HCT116 (cell line): ENCODE data around the gene PITRM1.

Experiments
- CBX3 ChIP-seq: IDR thresholded peaks from 2 replicates; pipeline ENCODE4 v1.6.1; 2012; ENCODE audit warnings: low read depth
- CTCF ChIP-seq, 3 experiments: fragments of 200-600 bp in 1 of 3; sonication (generic) in 1 of 3; IDR thresholded peaks in 2 of 3; conservative IDR thresholded peaks in 1 of 3; 2 replicates each; pipeline ENCODE4 v1.5.1; 2012 to 2017; ENCODE audit warnings: low read depth in 2 of 3, low read length in 2 of 3, antibody characterized with exemption in 1 of 3, borderline replicate concordance in 1 of 3, control low read depth in 1 of 3, mild to moderate bottlenecking in 1 of 3, mixed read lengths in 1 of 3, mixed run types in 1 of 3, moderate library complexity in 1 of 3; ENCODE audit not compliant: insufficient read depth in 1 of 3
- ELF1 ChIP-seq: IDR thresholded peaks from 2 replicates; pipeline ENCODE4 v1.6.1; 2012; ENCODE audit warnings: low read depth, borderline replicate concordance
- JUND ChIP-seq: IDR thresholded peaks from 2 replicates; pipeline ENCODE4 v1.6.1; 2012
- MAX ChIP-seq: IDR thresholded peaks from 2 replicates; pipeline ENCODE4 v1.6.1; 2012
- POLR2A ChIP-seq: IDR thresholded peaks from 2 replicates; pipeline ENCODE4 v1.7.0; 2011; ENCODE audit warnings: borderline replicate concordance; ENCODE audit not compliant: insufficient read depth, insufficient read length; ENCODE audit errors: extremely low read depth
- REST ChIP-seq: IDR thresholded peaks from 2 replicates; pipeline ENCODE4 v1.6.1; 2012; ENCODE audit warnings: low read depth
- SP1 ChIP-seq: IDR thresholded peaks from 2 replicates; pipeline ENCODE4 v1.6.1; 2012; ENCODE audit warnings: low read depth
- ZBTB33 ChIP-seq: IDR thresholded peaks from 2 replicates; pipeline ENCODE4 v1.6.1; 2011; ENCODE audit warnings: mild to moderate bottlenecking, low read length, moderate library complexity; ENCODE audit not compliant: insufficient replicate concordance; ENCODE audit errors: extremely low read depth
- ZFX ChIP-seq: fragments of 450-650 bp; IDR thresholded peaks from 2 replicates; pipeline ENCODE4 v1.6.1; 2017

- TF ChIP-seq POLR2A (no peak), REST (no peak), CBX3 (no peak), ELF1 (no peak), SP1 (no peak), CTCF (IDR thresholded peaks at IDR 0.05 in 2 of 3, conservative IDR thresholded peaks at IDR 0.05 in 1 of 3; ENCODE audit: borderline replicate concordance in 1 of 3, insufficient read depth in 1 of 3, low read depth in 2 of 3, low read length in 2 of 3) (no peak), ZBTB33 (no peak), JUND (no peak), ZFX (no peak), MAX (no peak)
Observed at GRCh38 chr10:3096149-3096548, 76.4 kb downstream of the PITRM1 start.
